Neural cell (in vitro differentiated cells): ENCODE results near the gene TRAK1. TPM values are rescaled to one million over a fixed set of nuclear protein-coding genes. Genes with fewer than 3 reads are reported as not detected.

Experiments
- H2AFZ ChIP-seq: fragments of 200-600, 300-800 bp; sonication (generic), shearing (Covaris generic); 2 replicates; pipeline ENCODE4 v1.6.0; 2014; ENCODE audit warnings: low read depth, mild to moderate bottlenecking, antibody characterized with exemption, low read length, moderate library complexity
- H3F3A ChIP-seq: fragments of 200-600 bp; shearing (Covaris generic); 2 replicates; pipeline ENCODE4 v1.6.1; 2016; ENCODE audit warnings: mild to moderate bottlenecking, moderate library complexity, mixed read lengths, antibody characterized with exemption, low read length; ENCODE audit not compliant: insufficient read depth, poor library complexity, severe bottlenecking
- H3K27ac ChIP-seq: fragments of 200-600, 300-800 bp; sonication (generic), shearing (Covaris generic); 2 replicates; pipeline ENCODE4 v1.5.1; 2014; ENCODE audit warnings: mild to moderate bottlenecking, low read length, moderate library complexity
- H3K27me3 ChIP-seq: fragments of 300-800, 200-600 bp; sonication (generic), shearing (Covaris generic); 2 replicates; pipeline ENCODE4 v1.6.0; 2014; ENCODE audit warnings: mild to moderate bottlenecking, low read depth, low read length, moderate library complexity; ENCODE audit not compliant: insufficient read depth
- H3K36me3 ChIP-seq: fragments of 300-800, 200-600 bp; sonication (generic), shearing (Covaris generic); 2 replicates; pipeline ENCODE4 v1.5.1; 2014; ENCODE audit warnings: mild to moderate bottlenecking, antibody characterized with exemption, low read length, moderate library complexity; ENCODE audit not compliant: insufficient read depth
- H3K4me2 ChIP-seq: fragments of 300-800, 200-600 bp; sonication (generic), shearing (Covaris generic); 2 replicates; pipeline ENCODE4 v1.6.0; 2014; ENCODE audit warnings: mild to moderate bottlenecking, low read length
- H3K4me3 ChIP-seq: fragments of 300-800, 200-600 bp; sonication (generic), shearing (Covaris generic); 2 replicates; pipeline ENCODE4 v1.5.1; 2014; ENCODE audit warnings: mild to moderate bottlenecking, low read length, moderate library complexity
- H3K79me2 ChIP-seq: fragments of 200-600 bp; shearing (Covaris generic); replicated peaks from 2 replicates; pipeline ENCODE4 v1.6.0; 2014; ENCODE audit warnings: mild to moderate bottlenecking, low read length, moderate library complexity; ENCODE audit not compliant: insufficient read depth
- H3K9ac ChIP-seq: fragments of 300-800, 200-600 bp; sonication (generic), shearing (Covaris generic); 2 replicates; pipeline ENCODE4 v1.6.1; 2016; ENCODE audit warnings: mild to moderate bottlenecking, low read length, mixed read lengths
- H3K9me2 ChIP-seq: fragments of 200-600 bp; shearing (Covaris generic); 2 replicates; pipeline ENCODE4 v1.6.1; 2016; ENCODE audit warnings: mild to moderate bottlenecking, low read length, mixed read lengths; ENCODE audit not compliant: insufficient read depth
- H3K9me3 ChIP-seq: fragments of 200-600, 300-800 bp; sonication (generic), shearing (Covaris generic); 2 replicates; pipeline ENCODE4 v1.6.1; 2016; ENCODE audit warnings: mild to moderate bottlenecking, mixed run types, low read length, moderate library complexity, mixed read lengths
- H4K20me1 ChIP-seq: fragments of 200-600 bp; shearing (Covaris generic); 2 replicates; pipeline ENCODE4 v1.6.1; 2016; ENCODE audit warnings: mild to moderate bottlenecking, mixed run types; ENCODE audit not compliant: insufficient read depth
- CTCF ChIP-seq: fragments of 450-650 bp; IDR thresholded peaks from 2 replicates; pipeline ENCODE4 v1.5.1; 2014; ENCODE audit warnings: antibody characterized with exemption, mild to moderate bottlenecking, moderate library complexity; ENCODE audit not compliant: poor library complexity, severe bottlenecking
- EP300 ChIP-seq: fragments of 450-650 bp; conservative IDR thresholded peaks from 2 replicates; pipeline ENCODE4 v1.6.1; 2014; ENCODE audit warnings: antibody characterized with exemption, mild to moderate bottlenecking, moderate library complexity; ENCODE audit not compliant: poor library complexity, severe bottlenecking
- EZH2 ChIP-seq: fragments of 200-600, 300-800 bp; shearing (Covaris generic), sonication (generic); IDR thresholded peaks from 2 replicates; pipeline ENCODE4 v1.6.1; 2014; ENCODE audit warnings: antibody characterized with exemption, low read length, borderline replicate concordance, mild to moderate bottlenecking; ENCODE audit not compliant: insufficient read depth, poor library complexity, severe bottlenecking
- MXI1 ChIP-seq: fragments of 450-650 bp; conservative IDR thresholded peaks from 2 replicates; pipeline ENCODE4 v1.6.1; 2014; ENCODE audit warnings: antibody characterized with exemption, mild to moderate bottlenecking; ENCODE audit not compliant: poor library complexity, severe bottlenecking
- POLR2AphosphoS5 ChIP-seq: IDR thresholded peaks from 2 replicates; pipeline ENCODE4 v1.6.1; 2012
- RAD21 ChIP-seq: fragments of 450-650 bp; conservative IDR thresholded peaks from 2 replicates; pipeline ENCODE4 v1.6.1; 2014; ENCODE audit warnings: antibody characterized with exemption, mild to moderate bottlenecking, moderate library complexity
- SMC3 ChIP-seq: fragments of 450-650 bp; conservative IDR thresholded peaks from 2 replicates; pipeline ENCODE4 v1.6.1; 2014; ENCODE audit warnings: antibody characterized with exemption, mild to moderate bottlenecking, moderate library complexity; ENCODE audit not compliant: poor library complexity
- TAF1 ChIP-seq: IDR thresholded peaks from 2 replicates; pipeline ENCODE4 v1.6.1; 2012; ENCODE audit warnings: low read depth
- polyA plus RNA-seq: library from polyadenylated mRNA; depleted of rRNA; stranded (reverse); fragments of >200 nt; gene quantifications from 2 replicates; pipeline ENCODE4 v1.2.3, GENCODE V29; 2014

TRAK1 gene
- polyA plus RNA-seq, 1 donor from 2014 or later: 34.7 TPM

GRCh38 chr3:42184651-42185443, 93.7 kb downstream of the TRAK1 start:
- Histone ChIP-seq H3K27ac (peak overlapping the region; percentile 18), H3K27me3 (no peaks in the 10 kb centered on the region), H3K9me3 (no peaks in the 10 kb centered on the region), H3K9me2 (no peaks in the 10 kb centered on the region), H3K4me3 (no peak overlapping the region), H3F3A (no peaks in the 10 kb centered on the region), H3K79me2 (peaks cover 5% of the 10 kb centered on the region), H3K4me2 (no peak overlapping the region), H4K20me1 (no peaks in the 10 kb centered on the region), H3K36me3 (peaks cover 10% of the 10 kb centered on the region), H2AFZ (no peak overlapping the region), H3K9ac (no peak overlapping the region)
- TF ChIP-seq SMC3: no peak
- TF ChIP-seq EP300: no peak
- no peak for TF ChIP-seq MXI1
- no peak for TF ChIP-seq TAF1
- TF ChIP-seq CTCF: no peak

GRCh38 chr3:42187936-42188335, 96.8 kb downstream of the TRAK1 start:
- Histone ChIP-seq H3K9ac (no peak overlapping the region), H3K4me2 (no peak overlapping the region), H3F3A (no peaks in the 10 kb centered on the region), H3K27me3 (no peaks in the 10 kb centered on the region), H3K9me3 (no peaks in the 10 kb centered on the region), H4K20me1 (no peaks in the 10 kb centered on the region), H3K79me2 (peaks cover 1% of the 10 kb centered on the region), H3K4me3 (no peak overlapping the region), H2AFZ (no peak overlapping the region), H3K36me3 (peaks cover 10% of the 10 kb centered on the region), H3K9me2 (no peaks in the 10 kb centered on the region), H3K27ac (no peak overlapping the region)
- TF ChIP-seq SMC3 (no peak), MXI1 (no peak), RAD21 (no peak), POLR2AphosphoS5 (no peak), CTCF (no peak), TAF1 (no peak)

- Histone ChIP-seq H4K20me1 (no peaks in the 10 kb centered on the region), H3K9me2 (no peaks in the 10 kb centered on the region), H3K36me3 (peaks cover 10% of the 10 kb centered on the region), H3K79me2 (no peaks in the 10 kb centered on the region), H3K4me2 (no peak overlapping the region), H3K27ac (no peak overlapping the region), H3K27me3 (no peaks in the 10 kb centered on the region), H3K9ac (no peak overlapping the region), H3K9me3 (no peaks in the 10 kb centered on the region), H3K4me3 (no peak overlapping the region), H3F3A (no peaks in the 10 kb centered on the region), H2AFZ (no peak overlapping the region)
- TF ChIP-seq POLR2AphosphoS5 (no peak), EP300 (no peak), RAD21 (no peak), SMC3 (no peak), EZH2 (no peak)
These were observed 97.2 kb downstream of the TRAK1 start for GRCh38 chr3:42188376-42188775.
